Neural cell (in vitro differentiated cells): ENCODE data around the gene NFKBIL1. TPM values are rescaled to one million over a fixed set of nuclear protein-coding genes. Genes with fewer than 3 reads are reported as not detected.

Source experiments
- H2AFZ ChIP-seq: fragments of 200-600, 300-800 bp; sonication (generic), shearing (Covaris generic); 2 replicates; pipeline ENCODE4 v1.6.0; 2014; ENCODE audit warnings: low read depth, mild to moderate bottlenecking, antibody characterized with exemption, low read length, moderate library complexity
- H3F3A ChIP-seq: fragments of 200-600 bp; shearing (Covaris generic); 2 replicates; pipeline ENCODE4 v1.6.1; 2016; ENCODE audit warnings: mild to moderate bottlenecking, moderate library complexity, mixed read lengths, antibody characterized with exemption, low read length; ENCODE audit not compliant: insufficient read depth, poor library complexity, severe bottlenecking
- H3K27ac ChIP-seq: fragments of 200-600, 300-800 bp; sonication (generic), shearing (Covaris generic); 2 replicates; pipeline ENCODE4 v1.5.1; 2014; ENCODE audit warnings: mild to moderate bottlenecking, low read length, moderate library complexity
- H3K27me3 ChIP-seq: fragments of 300-800, 200-600 bp; sonication (generic), shearing (Covaris generic); 2 replicates; pipeline ENCODE4 v1.6.0; 2014; ENCODE audit warnings: mild to moderate bottlenecking, low read depth, low read length, moderate library complexity; ENCODE audit not compliant: insufficient read depth
- H3K36me3 ChIP-seq: fragments of 300-800, 200-600 bp; sonication (generic), shearing (Covaris generic); 2 replicates; pipeline ENCODE4 v1.5.1; 2014; ENCODE audit warnings: mild to moderate bottlenecking, antibody characterized with exemption, low read length, moderate library complexity; ENCODE audit not compliant: insufficient read depth
- H3K4me2 ChIP-seq: fragments of 300-800, 200-600 bp; sonication (generic), shearing (Covaris generic); 2 replicates; pipeline ENCODE4 v1.6.0; 2014; ENCODE audit warnings: mild to moderate bottlenecking, low read length
- H3K4me3 ChIP-seq: fragments of 300-800, 200-600 bp; sonication (generic), shearing (Covaris generic); 2 replicates; pipeline ENCODE4 v1.5.1; 2014; ENCODE audit warnings: mild to moderate bottlenecking, low read length, moderate library complexity
- H3K79me2 ChIP-seq: fragments of 200-600 bp; shearing (Covaris generic); replicated peaks from 2 replicates; pipeline ENCODE4 v1.6.0; 2014; ENCODE audit warnings: mild to moderate bottlenecking, low read length, moderate library complexity; ENCODE audit not compliant: insufficient read depth
- H3K9ac ChIP-seq: fragments of 300-800, 200-600 bp; sonication (generic), shearing (Covaris generic); 2 replicates; pipeline ENCODE4 v1.6.1; 2016; ENCODE audit warnings: mild to moderate bottlenecking, low read length, mixed read lengths
- H3K9me2 ChIP-seq: fragments of 200-600 bp; shearing (Covaris generic); 2 replicates; pipeline ENCODE4 v1.6.1; 2016; ENCODE audit warnings: mild to moderate bottlenecking, low read length, mixed read lengths; ENCODE audit not compliant: insufficient read depth
- H3K9me3 ChIP-seq: fragments of 200-600, 300-800 bp; sonication (generic), shearing (Covaris generic); 2 replicates; pipeline ENCODE4 v1.6.1; 2016; ENCODE audit warnings: mild to moderate bottlenecking, mixed run types, low read length, moderate library complexity, mixed read lengths
- H4K20me1 ChIP-seq: fragments of 200-600 bp; shearing (Covaris generic); 2 replicates; pipeline ENCODE4 v1.6.1; 2016; ENCODE audit warnings: mild to moderate bottlenecking, mixed run types; ENCODE audit not compliant: insufficient read depth
- EP300 ChIP-seq: fragments of 450-650 bp; conservative IDR thresholded peaks from 2 replicates; pipeline ENCODE4 v1.6.1; 2014; ENCODE audit warnings: antibody characterized with exemption, mild to moderate bottlenecking, moderate library complexity; ENCODE audit not compliant: poor library complexity, severe bottlenecking
- EZH2 ChIP-seq: fragments of 200-600, 300-800 bp; shearing (Covaris generic), sonication (generic); IDR thresholded peaks from 2 replicates; pipeline ENCODE4 v1.6.1; 2014; ENCODE audit warnings: antibody characterized with exemption, low read length, borderline replicate concordance, mild to moderate bottlenecking; ENCODE audit not compliant: insufficient read depth, poor library complexity, severe bottlenecking
- MXI1 ChIP-seq: fragments of 450-650 bp; conservative IDR thresholded peaks from 2 replicates; pipeline ENCODE4 v1.6.1; 2014; ENCODE audit warnings: antibody characterized with exemption, mild to moderate bottlenecking; ENCODE audit not compliant: poor library complexity, severe bottlenecking
- POLR2AphosphoS5 ChIP-seq: IDR thresholded peaks from 2 replicates; pipeline ENCODE4 v1.6.1; 2012
- RAD21 ChIP-seq: fragments of 450-650 bp; conservative IDR thresholded peaks from 2 replicates; pipeline ENCODE4 v1.6.1; 2014; ENCODE audit warnings: antibody characterized with exemption, mild to moderate bottlenecking, moderate library complexity
- SMC3 ChIP-seq: fragments of 450-650 bp; conservative IDR thresholded peaks from 2 replicates; pipeline ENCODE4 v1.6.1; 2014; ENCODE audit warnings: antibody characterized with exemption, mild to moderate bottlenecking, moderate library complexity; ENCODE audit not compliant: poor library complexity
- TAF1 ChIP-seq: IDR thresholded peaks from 2 replicates; pipeline ENCODE4 v1.6.1; 2012; ENCODE audit warnings: low read depth
- polyA plus RNA-seq: library from polyadenylated mRNA; depleted of rRNA; stranded (reverse); fragments of >200 nt; gene quantifications from 2 replicates; pipeline ENCODE4 v1.2.3, GENCODE V29; 2014
- TF ChIP-seq, protein P1 (sequence below): fragments of 450-650 bp; IDR thresholded peaks from 2 replicates; pipeline ENCODE4 v1.5.1; 2014; ENCODE audit warnings: antibody characterized with exemption, mild to moderate bottlenecking, moderate library complexity; ENCODE audit not compliant: poor library complexity, severe bottlenecking
- TF ChIP-seq, protein P2 (sequence below): IDR thresholded peaks from 2 replicates; pipeline ENCODE4 v1.6.1; 2012; ENCODE audit warnings: borderline replicate concordance

The NFKBIL1 gene
- polyA plus RNA-seq, 1 donor from 2014 or later, result 88.7 TPM

DNA sequence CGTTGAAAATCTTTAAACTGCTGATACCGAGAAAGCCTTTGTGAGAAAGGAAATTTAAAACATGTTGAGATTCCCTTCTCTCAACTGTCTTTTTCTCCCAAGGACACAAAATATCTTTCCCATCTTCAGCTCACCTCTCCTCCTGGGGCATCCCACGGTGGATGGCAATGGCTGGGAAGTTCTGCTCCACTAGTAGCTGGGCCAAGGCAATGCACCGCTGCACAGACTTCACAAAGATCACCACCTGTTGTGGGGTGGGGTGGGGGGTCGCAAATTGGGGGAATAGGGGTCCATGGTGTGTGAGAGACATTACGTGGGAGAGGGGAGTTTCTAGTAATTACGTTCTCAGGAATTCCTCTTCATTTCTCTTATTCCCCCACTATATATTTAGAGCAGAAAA, 16.2 kb upstream of the NFKBIL1 start:
- Histone ChIP-seq H3K27me3 (no peaks in the 10 kb centered on the region), H3K9me3 (no peaks in the 10 kb centered on the region), H2AFZ (no peak overlapping the region), H3K9ac (no peak overlapping the region), H3K36me3 (no peaks in the 10 kb centered on the region), H3K79me2 (peaks cover 4% of the 10 kb centered on the region), H3K9me2 (no peaks in the 10 kb centered on the region), H3K4me2 (no peak overlapping the region), H3K27ac (no peak overlapping the region), H4K20me1 (peaks cover 16% of the 10 kb centered on the region), H3K4me3 (no peak overlapping the region), H3F3A (peaks cover 3% of the 10 kb centered on the region)
- no peak for TF ChIP-seq EP300
- no peak for TF ChIP-seq SMC3
- no peak for TF ChIP-seq MXI1
- TF ChIP-seq, protein P1, sequence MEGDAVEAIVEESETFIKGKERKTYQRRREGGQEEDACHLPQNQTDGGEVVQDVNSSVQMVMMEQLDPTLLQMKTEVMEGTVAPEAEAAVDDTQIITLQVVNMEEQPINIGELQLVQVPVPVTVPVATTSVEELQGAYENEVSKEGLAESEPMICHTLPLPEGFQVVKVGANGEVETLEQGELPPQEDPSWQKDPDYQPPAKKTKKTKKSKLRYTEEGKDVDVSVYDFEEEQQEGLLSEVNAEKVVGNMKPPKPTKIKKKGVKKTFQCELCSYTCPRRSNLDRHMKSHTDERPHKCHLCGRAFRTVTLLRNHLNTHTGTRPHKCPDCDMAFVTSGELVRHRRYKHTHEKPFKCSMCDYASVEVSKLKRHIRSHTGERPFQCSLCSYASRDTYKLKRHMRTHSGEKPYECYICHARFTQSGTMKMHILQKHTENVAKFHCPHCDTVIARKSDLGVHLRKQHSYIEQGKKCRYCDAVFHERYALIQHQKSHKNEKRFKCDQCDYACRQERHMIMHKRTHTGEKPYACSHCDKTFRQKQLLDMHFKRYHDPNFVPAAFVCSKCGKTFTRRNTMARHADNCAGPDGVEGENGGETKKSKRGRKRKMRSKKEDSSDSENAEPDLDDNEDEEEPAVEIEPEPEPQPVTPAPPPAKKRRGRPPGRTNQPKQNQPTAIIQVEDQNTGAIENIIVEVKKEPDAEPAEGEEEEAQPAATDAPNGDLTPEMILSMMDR, result no peak
- no peak for TF ChIP-seq EZH2

DNA sequence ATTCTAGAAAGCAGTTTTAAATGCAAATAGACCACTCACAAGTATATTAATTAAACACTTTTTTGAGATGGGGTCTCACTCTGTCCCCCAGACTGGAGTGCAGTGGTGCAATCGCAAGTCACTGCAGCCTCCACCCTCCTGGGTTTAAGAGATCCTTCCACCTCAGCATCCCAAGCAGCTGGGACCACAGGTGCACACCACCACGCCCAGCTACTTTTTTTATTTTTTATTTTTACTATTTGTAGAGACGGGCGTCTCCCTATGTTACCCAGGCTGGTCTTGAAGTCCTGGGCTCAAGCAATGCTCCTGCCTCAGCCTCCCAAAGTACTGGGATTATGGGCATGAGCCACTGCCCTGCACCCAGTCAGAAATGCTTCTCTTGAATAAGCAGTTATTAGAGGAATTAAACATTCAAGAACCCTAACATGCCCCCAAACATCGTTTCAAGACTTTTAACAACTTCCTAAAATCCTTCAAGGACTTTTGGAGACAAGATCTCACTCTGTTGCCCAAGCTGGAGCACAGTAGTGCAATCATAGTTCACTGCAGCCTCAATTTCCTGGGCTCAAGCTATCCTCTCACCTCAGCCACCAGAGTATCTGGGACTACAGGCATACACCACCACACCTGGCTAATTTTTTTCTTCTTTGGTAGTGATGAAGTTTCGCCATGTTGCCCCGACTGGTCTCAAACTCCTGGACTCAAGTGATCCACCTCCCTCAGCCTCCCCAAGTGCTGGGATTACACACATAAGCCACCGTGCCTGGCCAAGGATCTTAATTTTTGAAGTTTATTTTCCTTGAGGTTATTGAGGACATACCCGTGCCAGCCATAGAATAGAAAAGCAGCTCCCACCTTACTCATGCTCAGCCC, 15.4 kb upstream of the NFKBIL1 start:
- H2AFZ ChIP-seq, result no peak overlapping the region
- H3K4me3 ChIP-seq, result no peak overlapping the region
- H3K79me2 ChIP-seq, result peaks cover 10% of the 10 kb centered on the region
- H3K9me3 ChIP-seq, result no peaks in the 10 kb centered on the region
- no peak overlapping the region for H3K9ac ChIP-seq
- H3K36me3 ChIP-seq, result no peaks in the 10 kb centered on the region
- H3K27me3 ChIP-seq, result no peaks in the 10 kb centered on the region
- H3K27ac ChIP-seq, result no peak overlapping the region
- no peak overlapping the region for H3K4me2 ChIP-seq
- peaks cover 24% of the 10 kb centered on the region for H4K20me1 ChIP-seq
- no peak for TF ChIP-seq MXI1
- no peak for TF ChIP-seq RAD21
- no peak for TF ChIP-seq EZH2
- TF ChIP-seq TAF1, result no peak
- TF ChIP-seq, protein P2, sequence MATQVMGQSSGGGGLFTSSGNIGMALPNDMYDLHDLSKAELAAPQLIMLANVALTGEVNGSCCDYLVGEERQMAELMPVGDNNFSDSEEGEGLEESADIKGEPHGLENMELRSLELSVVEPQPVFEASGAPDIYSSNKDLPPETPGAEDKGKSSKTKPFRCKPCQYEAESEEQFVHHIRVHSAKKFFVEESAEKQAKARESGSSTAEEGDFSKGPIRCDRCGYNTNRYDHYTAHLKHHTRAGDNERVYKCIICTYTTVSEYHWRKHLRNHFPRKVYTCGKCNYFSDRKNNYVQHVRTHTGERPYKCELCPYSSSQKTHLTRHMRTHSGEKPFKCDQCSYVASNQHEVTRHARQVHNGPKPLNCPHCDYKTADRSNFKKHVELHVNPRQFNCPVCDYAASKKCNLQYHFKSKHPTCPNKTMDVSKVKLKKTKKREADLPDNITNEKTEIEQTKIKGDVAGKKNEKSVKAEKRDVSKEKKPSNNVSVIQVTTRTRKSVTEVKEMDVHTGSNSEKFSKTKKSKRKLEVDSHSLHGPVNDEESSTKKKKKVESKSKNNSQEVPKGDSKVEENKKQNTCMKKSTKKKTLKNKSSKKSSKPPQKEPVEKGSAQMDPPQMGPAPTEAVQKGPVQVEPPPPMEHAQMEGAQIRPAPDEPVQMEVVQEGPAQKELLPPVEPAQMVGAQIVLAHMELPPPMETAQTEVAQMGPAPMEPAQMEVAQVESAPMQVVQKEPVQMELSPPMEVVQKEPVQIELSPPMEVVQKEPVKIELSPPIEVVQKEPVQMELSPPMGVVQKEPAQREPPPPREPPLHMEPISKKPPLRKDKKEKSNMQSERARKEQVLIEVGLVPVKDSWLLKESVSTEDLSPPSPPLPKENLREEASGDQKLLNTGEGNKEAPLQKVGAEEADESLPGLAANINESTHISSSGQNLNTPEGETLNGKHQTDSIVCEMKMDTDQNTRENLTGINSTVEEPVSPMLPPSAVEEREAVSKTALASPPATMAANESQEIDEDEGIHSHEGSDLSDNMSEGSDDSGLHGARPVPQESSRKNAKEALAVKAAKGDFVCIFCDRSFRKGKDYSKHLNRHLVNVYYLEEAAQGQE, result no peak
- no peak for TF ChIP-seq POLR2AphosphoS5
- no peak for TF ChIP-seq EP300
- no peak for TF ChIP-seq SMC3
- H3F3A ChIP-seq, result peaks cover 3% of the 10 kb centered on the region
- no peaks in the 10 kb centered on the region for H3K9me2 ChIP-seq
